Kidney epithelial cell (primary cell): ENCODE data around the gene WNT11. TPM values are rescaled to one million over a fixed set of nuclear protein-coding genes. Genes with fewer than 3 reads are reported as not detected.

Experiments
- DNase-seq: peaks from one replicate; pipeline ENCODE4 v3.0.0-alpha.2; 2010; ENCODE audit warnings: low read depth
- H3K27me3 ChIP-seq: 2 replicates; pipeline ENCODE4 v1.6.0; 2011; ENCODE audit warnings: low read length; ENCODE audit not compliant: control insufficient read depth, insufficient read depth
- H3K36me3 ChIP-seq: 2 replicates; pipeline ENCODE4 v1.5.1; 2011; ENCODE audit warnings: low read length; ENCODE audit not compliant: control insufficient read depth, insufficient read depth
- H3K4me3 ChIP-seq: 2 replicates; pipeline ENCODE4 v1.5.1; 2011; ENCODE audit warnings: low read depth, mild to moderate bottlenecking, control low read depth, low read length
- CTCF ChIP-seq: IDR thresholded peaks from 2 replicates; pipeline ENCODE4 v1.5.1; 2011; ENCODE audit warnings: mild to moderate bottlenecking, moderate library complexity, low read length, control low read depth, inconsistent platforms; ENCODE audit not compliant: insufficient read depth, poor library complexity, severe bottlenecking
- total RNA-seq: library from RNA; depleted of rRNA; stranded (reverse); fragments of >200 nt; gene quantifications from 2 replicates; pipeline ENCODE4 v1.2.3, GENCODE V29; 2015

The WNT11 gene
- total RNA-seq, 1 donor from 2014 or later = 0.21 TPM

- no peak for TF ChIP-seq CTCF
- DNase-seq = no peak
Observed at GRCh38 chr11:76185511-76185910, 20.8 kb downstream of the WNT11 start.

GRCh38 chr11:76184551-76184993, 21.7 kb downstream of the WNT11 start:
- H3K27me3 ChIP-seq = peaks cover 5% of the 10 kb centered on the region
- DNase-seq = no peak
- TF ChIP-seq CTCF = no peak
- H3K36me3 ChIP-seq = no peaks in the 10 kb centered on the region
- H3K4me3 ChIP-seq = no peak overlapping the region

More at GRCh38 chr11:76185511-76185910, 20.8 kb downstream of the WNT11 start:
- no peaks in the 10 kb centered on the region for H3K36me3 ChIP-seq
- H3K27me3 ChIP-seq = peaks cover 5% of the 10 kb centered on the region
- no peak overlapping the region for H3K4me3 ChIP-seq

- H3K4me3 ChIP-seq = no peak overlapping the region
- no peaks in the 10 kb centered on the region for H3K36me3 ChIP-seq
- H3K27me3 ChIP-seq = peaks cover 5% of the 10 kb centered on the region
- no peak for DNase-seq
- no peak for TF ChIP-seq CTCF
Observed at GRCh38 chr11:76181371-76181770, 24.9 kb downstream of the WNT11 start.

GRCh38 chr11:76179147-76179546, 27.2 kb downstream of the WNT11 start:
- no peak for TF ChIP-seq CTCF
- no peak overlapping the region for H3K4me3 ChIP-seq
- H3K36me3 ChIP-seq = no peaks in the 10 kb centered on the region
- DNase-seq = no peak
- no peaks in the 10 kb centered on the region for H3K27me3 ChIP-seq

GRCh38 chr11:76177250-76177686, 29.0 kb downstream of the WNT11 start:
- no peak for TF ChIP-seq CTCF
- no peaks in the 10 kb centered on the region for H3K36me3 ChIP-seq
- no peak overlapping the region for H3K4me3 ChIP-seq
- peaks cover 3% of the 10 kb centered on the region for H3K27me3 ChIP-seq
- no peak for DNase-seq

- H3K27me3 ChIP-seq = peaks cover 3% of the 10 kb centered on the region
- H3K36me3 ChIP-seq = no peaks in the 10 kb centered on the region
- no peak overlapping the region for H3K4me3 ChIP-seq
- DNase-seq = no peak
- TF ChIP-seq CTCF = no peak
Observed at GRCh38 chr11:76176463-76176862, 29.8 kb downstream of the WNT11 start.
